Keratinocyte (primary cell): ENCODE measurements around the gene CFAP58. TPM values are rescaled to one million over a fixed set of nuclear protein-coding genes. Genes with fewer than 3 reads are reported as not detected.
A peak's percentile ranks its signal among the peaks of the same experiment; 100 is the strongest.

ENCODE experiments used
- DNase-seq: peaks from one replicate; pipeline ENCODE4 v3.0.0-alpha.2; 2011; ENCODE audit warnings: low read depth, missing footprints, low spot score
- FAIRE-seq: peaks from 2 replicates; lab custom pipeline; 2011; peaks lifted over from hg19 to GRCh38; lab: Jason Lieb, UNC
- H2AFZ ChIP-seq: 2 replicates; pipeline ENCODE4 v1.6.0; 2012; ENCODE audit warnings: low read length, control low read depth, inconsistent platforms; ENCODE audit not compliant: control insufficient read depth
- H3K27ac ChIP-seq: 2 replicates; pipeline ENCODE4 v1.5.1; 2011; ENCODE audit warnings: low read length; ENCODE audit not compliant: control insufficient read depth, insufficient read depth
- H3K27me3 ChIP-seq: 3 replicates; pipeline ENCODE4 v1.6.0; 2011; ENCODE audit warnings: low read length; ENCODE audit not compliant: control insufficient read depth, insufficient read depth; ENCODE audit errors: extremely low read depth
- H3K36me3 ChIP-seq, 2 experiments: 2 replicates in 1 of 2; 3 replicates in 1 of 2; pipeline ENCODE4 v1.5.1; 2011; ENCODE audit warnings: low read length in 2 of 2, mild to moderate bottlenecking in 1 of 2; ENCODE audit not compliant: control insufficient read depth in 2 of 2, insufficient read depth in 2 of 2; ENCODE audit errors: extremely low read depth in 1 of 2
- H3K4me1 ChIP-seq: 3 replicates; pipeline ENCODE4 v1.5.1; 2011; ENCODE audit warnings: low read length; ENCODE audit not compliant: control insufficient read depth, insufficient read depth; ENCODE audit errors: extremely low read depth
- H3K4me2 ChIP-seq: 3 replicates; pipeline ENCODE4 v1.6.0; 2011; ENCODE audit warnings: low read depth, low read length; ENCODE audit not compliant: control insufficient read depth, insufficient read depth; ENCODE audit errors: extremely low read depth
- H3K4me3 ChIP-seq, 3 experiments: fragments of 200-600 bp in 1 of 3; sonication (generic) in 1 of 3; 2 replicates in 2 of 3; 3 replicates in 1 of 3; pipeline ENCODE4 v1.5.1; 2011 to 2016; ENCODE audit warnings: low read length in 3 of 3, mild to moderate bottlenecking in 3 of 3, control low read depth in 2 of 3, inconsistent platforms in 1 of 3, low read depth in 1 of 3, mixed read lengths in 1 of 3, mixed run types in 1 of 3, moderate library complexity in 1 of 3; ENCODE audit not compliant: control insufficient read depth in 2 of 3, insufficient read depth in 2 of 3; ENCODE audit errors: extremely low read depth in 1 of 3
- H3K79me2 ChIP-seq: 2 replicates; pipeline ENCODE4 v1.6.0; 2012; ENCODE audit warnings: low read length; ENCODE audit not compliant: control insufficient read depth, insufficient read depth
- H3K9ac ChIP-seq: 3 replicates; pipeline ENCODE4 v1.6.0; 2011; ENCODE audit warnings: low read length; ENCODE audit not compliant: control insufficient read depth, insufficient read depth; ENCODE audit errors: extremely low read depth
- H3K9me1 ChIP-seq: 3 replicates; pipeline ENCODE4 v1.6.0; 2011; ENCODE audit warnings: low read length; ENCODE audit not compliant: control insufficient read depth, insufficient read depth; ENCODE audit errors: extremely low read depth
- H3K9me3 ChIP-seq: 2 replicates; pipeline ENCODE4 v1.5.1; 2012; ENCODE audit warnings: low read depth, low read length; ENCODE audit not compliant: control insufficient read depth
- H4K20me1 ChIP-seq: 3 replicates; pipeline ENCODE4 v1.6.0; 2011; ENCODE audit warnings: low read length; ENCODE audit not compliant: control insufficient read depth, insufficient read depth; ENCODE audit errors: extremely low read depth
- EZH2 ChIP-seq: IDR thresholded peaks from one replicate; pipeline ENCODE4 v1.6.1; 2012; ENCODE audit warnings: inconsistent platforms, mild to moderate bottlenecking, low read length, moderate library complexity
- dilution Hi-C: fragments of 300-500 bp; cut with MboI; formaldehyde crosslinking; loops from one replicate; pipeline ENCODE4 v1.7.0; 2020; ENCODE audit warnings: low sequenced_read_pairs; ENCODE audit not compliant: extremely low pct_ligation_motif_present
- polyA plus RNA-seq, 5 experiments: library from polyadenylated mRNA; depleted of rRNA in 3 of 5; stranded (reverse) in 3 of 5; stranded (forward) in 1 of 5; unstranded in 1 of 5; fragments of >200 nt; gene quantifications; 1 replicate in 1 of 5; 2 replicates in 3 of 5; 3 replicates in 1 of 5; pipeline versions ENCODE4 v1.2.1 to v1.2.3, GENCODE V29; 2011 to 2012; ENCODE audit warnings: missing spikeins in 2 of 5, low read depth in 1 of 5, low replicate concordance in 1 of 5
- TF ChIP-seq, protein P1 (sequence below), 3 experiments: IDR thresholded peaks in 1 of 3; conservative IDR thresholded peaks in 1 of 3; optimal IDR thresholded peaks in 1 of 3; 2 replicates in 2 of 3; 3 replicates in 1 of 3; pipeline versions ENCODE3 to v1.5.1; 2011; ENCODE audit warnings: low read length in 3 of 3, mild to moderate bottlenecking in 3 of 3, moderate library complexity in 2 of 3, control low read depth in 1 of 3, inconsistent platforms in 1 of 3; ENCODE audit not compliant: insufficient read depth in 2 of 3; ENCODE audit errors: extremely low read depth in 1 of 3

CFAP58 gene
- polyA plus RNA-seq, 1 donor (not counting 4 experiments of a cell fraction or from before 2014, with no cell fraction given) = 2.3 TPM

DNA sequence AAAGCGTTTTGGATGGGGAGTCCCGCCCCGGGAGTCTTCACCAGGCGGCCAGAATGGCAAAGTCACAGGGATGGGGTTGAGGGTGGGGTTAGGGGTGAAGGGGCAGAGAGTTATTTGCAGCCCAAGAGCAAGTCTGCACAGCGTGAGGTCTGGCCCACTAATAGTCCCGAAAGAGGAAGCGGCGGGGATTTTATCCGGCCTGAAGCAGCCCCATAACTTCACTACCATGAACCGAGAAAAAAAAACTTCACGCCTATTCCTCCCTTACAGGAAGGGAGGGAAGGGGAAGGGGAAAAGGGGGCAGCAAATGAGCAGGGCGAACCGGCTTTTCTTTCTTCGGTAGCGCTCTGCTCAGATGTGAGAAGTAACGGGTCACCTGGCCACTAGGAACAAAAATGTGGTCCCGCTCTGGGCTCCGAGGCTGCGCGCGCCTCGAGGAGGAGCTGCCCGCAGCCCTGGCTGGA, 16.1 kb upstream of the CFAP58 start:
- Histone ChIP-seq H3K9ac (peak overlapping the region; percentile 95), H3K27ac (peak overlapping the region; percentile 96), H3K4me2 (peak overlapping the region; percentile 77), H4K20me1 (no peaks in the 10 kb centered on the region), H3K4me3 (peak overlapping the region; percentile 85 to 98 (median 90)), H3K9me3 (no peaks in the 10 kb centered on the region), H2AFZ (no peak overlapping the region), H3K79me2 (peaks cover 56% of the 10 kb centered on the region), H3K27me3 (no peaks in the 10 kb centered on the region), H3K36me3 (peaks cover 0 to 10% of the 10 kb centered on the region in 2 experiments), H3K4me1 (peaks cover 37% of the 10 kb centered on the region), H3K9me1 (peaks cover 3% of the 10 kb centered on the region)
- dilution Hi-C loops = no loop called here
- no peak for TF ChIP-seq EZH2
- TF ChIP-seq, protein P1, sequence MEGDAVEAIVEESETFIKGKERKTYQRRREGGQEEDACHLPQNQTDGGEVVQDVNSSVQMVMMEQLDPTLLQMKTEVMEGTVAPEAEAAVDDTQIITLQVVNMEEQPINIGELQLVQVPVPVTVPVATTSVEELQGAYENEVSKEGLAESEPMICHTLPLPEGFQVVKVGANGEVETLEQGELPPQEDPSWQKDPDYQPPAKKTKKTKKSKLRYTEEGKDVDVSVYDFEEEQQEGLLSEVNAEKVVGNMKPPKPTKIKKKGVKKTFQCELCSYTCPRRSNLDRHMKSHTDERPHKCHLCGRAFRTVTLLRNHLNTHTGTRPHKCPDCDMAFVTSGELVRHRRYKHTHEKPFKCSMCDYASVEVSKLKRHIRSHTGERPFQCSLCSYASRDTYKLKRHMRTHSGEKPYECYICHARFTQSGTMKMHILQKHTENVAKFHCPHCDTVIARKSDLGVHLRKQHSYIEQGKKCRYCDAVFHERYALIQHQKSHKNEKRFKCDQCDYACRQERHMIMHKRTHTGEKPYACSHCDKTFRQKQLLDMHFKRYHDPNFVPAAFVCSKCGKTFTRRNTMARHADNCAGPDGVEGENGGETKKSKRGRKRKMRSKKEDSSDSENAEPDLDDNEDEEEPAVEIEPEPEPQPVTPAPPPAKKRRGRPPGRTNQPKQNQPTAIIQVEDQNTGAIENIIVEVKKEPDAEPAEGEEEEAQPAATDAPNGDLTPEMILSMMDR (optimal IDR thresholded peaks at IDR 0.05 in 1 of 3, IDR thresholded peaks at IDR 0.05 in 1 of 3, conservative IDR thresholded peaks at IDR 0.05 in 1 of 3; ENCODE audit: extremely low read depth in 1 of 3, insufficient read depth in 2 of 3, low read length in 3 of 3) = no peak
- FAIRE-seq (no peak), DNase-seq (no peak)

DNA sequence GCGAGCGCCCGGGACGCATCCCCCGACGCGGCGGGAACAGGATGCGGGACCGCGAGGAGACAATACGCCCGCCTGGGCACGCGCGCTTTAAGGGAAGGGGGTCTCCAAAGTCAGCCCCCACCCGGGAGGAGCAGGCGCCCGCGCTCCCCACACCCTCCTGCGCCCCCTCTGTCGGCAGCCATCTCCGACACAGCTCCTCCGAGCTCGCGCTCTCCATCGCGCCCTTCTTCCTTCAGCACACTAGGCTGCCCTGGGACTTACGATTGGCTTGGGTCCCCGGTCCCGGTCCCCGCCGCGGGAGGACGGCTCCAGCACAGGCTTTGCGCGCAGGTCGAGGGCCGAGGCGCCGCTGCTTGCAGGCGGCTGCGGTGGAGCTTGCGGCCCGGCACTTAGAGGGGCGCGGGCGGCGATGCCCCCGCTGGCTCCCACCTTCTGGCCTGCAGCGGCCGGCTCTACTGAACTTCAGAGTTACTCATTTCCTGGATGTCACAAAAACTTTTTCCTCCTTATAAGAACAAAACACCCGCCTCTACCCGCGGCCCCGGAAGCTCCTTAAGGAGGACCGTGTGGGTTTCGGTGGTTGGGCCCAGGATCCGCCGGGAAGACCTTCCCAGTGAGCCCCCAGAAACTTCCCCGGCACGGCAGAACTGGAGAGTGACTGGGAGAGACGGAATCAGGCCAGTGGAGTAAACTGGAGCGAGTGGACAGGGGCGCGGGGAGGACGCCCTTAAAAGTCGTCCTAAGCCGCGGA, 15.5 kb upstream of the CFAP58 start, which contains the start of gene ITPRIP:
ITPRIP (minus strand) TSS at position 481 of the 751 bp plus-strand sequence. CDS start 22,414 bp downstream, outside the sequence.
- no peak for TF ChIP-seq EZH2
- TF ChIP-seq, protein P1 (optimal IDR thresholded peaks at IDR 0.05 in 1 of 3, IDR thresholded peaks at IDR 0.05 in 1 of 3, conservative IDR thresholded peaks at IDR 0.05 in 1 of 3; ENCODE audit: extremely low read depth in 1 of 3, insufficient read depth in 2 of 3, low read length in 3 of 3) = peak in 1 of 3 experiments; percentile 31
- Histone ChIP-seq H3K4me1 (peaks cover 33% of the 10 kb centered on the region), H2AFZ (peak within 1 kb of the TSS; percentile 93), H3K79me2 (peaks cover 50% of the 10 kb centered on the region), H3K36me3 (peaks cover 0 to 5% of the 10 kb centered on the region in 2 experiments), H3K9me1 (peaks cover 3% of the 10 kb centered on the region), H3K9me3 (no peaks in the 10 kb centered on the region), H3K4me3 (peak within 1 kb of the TSS; percentile 85 to 98 (median 90)), H3K27ac (peak within 1 kb of the TSS; percentile 96), H3K4me2 (peak within 1 kb of the TSS; percentile 95), H3K27me3 (no peaks in the 10 kb centered on the region), H3K9ac (peak within 1 kb of the TSS; percentile 95), H4K20me1 (no peaks in the 10 kb centered on the region)
- no peak for DNase-seq
- FAIRE-seq = no peak
- dilution Hi-C loops = no loop called here
